SW 1271 (cell line): ENCODE measurements around the gene NTRK3.

ENCODE experiments used
- DNase-seq, 2 experiments: peaks; one replicate each; lab custom pipeline; 2025; lab: John Stamatoyannopoulos, UW

NTRK3 gene

GRCh38 chr15:88230823-88231222, 25.7 kb downstream of the NTRK3 start:
- no peak for DNase-seq

- DNase-seq: no peak
These were observed 31.1 kb downstream of the NTRK3 start for GRCh38 chr15:88225461-88225860.

GRCh38 chr15:88223084-88223483, 33.5 kb downstream of the NTRK3 start:
- DNase-seq: no peak

- no peak for DNase-seq
These were observed 34.7 kb downstream of the NTRK3 start for GRCh38 chr15:88221836-88222235.

GRCh38 chr15:88220443-88221335, 35.9 kb downstream of the NTRK3 start:
- no peak for DNase-seq

- no peak for DNase-seq
These were observed 36.9 kb downstream of the NTRK3 start for GRCh38 chr15:88219623-88220022.

GRCh38 chr15:88218557-88219221, 37.9 kb downstream of the NTRK3 start:
- DNase-seq: no peak

- DNase-seq: no peak
These were observed 41.4 kb downstream of the NTRK3 start for GRCh38 chr15:88215066-88215648.

GRCh38 chr15:88209111-88209510, 47.4 kb downstream of the NTRK3 start:
- no peak for DNase-seq

- no peak for DNase-seq
These were observed 48.1 kb downstream of the NTRK3 start for GRCh38 chr15:88208396-88208795.

GRCh38 chr15:88207565-88207964, 49.0 kb downstream of the NTRK3 start:
- no peak for DNase-seq

GRCh38 chr15:88204584-88204983, 52.0 kb downstream of the NTRK3 start:
- no peak for DNase-seq

GRCh38 chr15:88202231-88202630, 54.3 kb downstream of the NTRK3 start:
- DNase-seq: no peak

- DNase-seq: no peak
These were observed 55.3 kb downstream of the NTRK3 start for GRCh38 chr15:88201207-88201606.

GRCh38 chr15:88196961-88197360, 59.6 kb downstream of the NTRK3 start:
- no peak for DNase-seq

- DNase-seq: no peak
These were observed 62.4 kb downstream of the NTRK3 start for GRCh38 chr15:88194162-88194561.

- DNase-seq: no peak
These were observed 63.1 kb downstream of the NTRK3 start for GRCh38 chr15:88193415-88193814.

- DNase-seq: no peak
These were observed 64.8 kb downstream of the NTRK3 start for GRCh38 chr15:88191812-88192165.

GRCh38 chr15:88190232-88190631, 66.3 kb downstream of the NTRK3 start:
- no peak for DNase-seq

GRCh38 chr15:88188300-88188699, 68.2 kb downstream of the NTRK3 start:
- no peak for DNase-seq

GRCh38 chr15:88187195-88187594, 69.3 kb downstream of the NTRK3 start:
- no peak for DNase-seq

- DNase-seq: no peak
These were observed 71.0 kb downstream of the NTRK3 start for GRCh38 chr15:88185584-88185983.

- DNase-seq: no peak
These were observed 74.9 kb downstream of the NTRK3 start for GRCh38 chr15:88181613-88182012.
